Panc1 (cell line): Measurements from ENCODE around the gene SEC22A. TPM values are rescaled to one million over a fixed set of nuclear protein-coding genes. Genes with fewer than 3 reads are reported as not detected.

Experiments used
- ATAC-seq: fragments of 200-7000 bp; cut with Tn5 transposase; 2 replicates; pipeline ENCODE4 v1.9.1; 2020; ENCODE audit warnings: mild to moderate bottlenecking, moderate library complexity
- BruUV-seq: library from RNA; stranded (reverse); fragments of 400-500 nt; replicated peaks from 2 replicates; lab custom pipeline; 2021; lab: Mats Ljungman, UMichigan
- CTCF ChIA-PET: fragments of 300-600 bp; sonication (Branson Sonifier 250); formaldehyde crosslinking; loops from one replicate; lab custom pipeline; 2022; ENCODE audit warnings: antibody characterized with exemption; lab: Charles Lee
- POLR2A ChIA-PET: fragments of 300-600 bp; sonication (Branson Sonifier 250); formaldehyde crosslinking; loops from one replicate; lab custom pipeline; 2022; ENCODE audit warnings: antibody characterized with exemption; lab: Charles Lee
- DNase-seq: peaks from one replicate; pipeline ENCODE4 v3.0.0-alpha.2; 2010; ENCODE audit warnings: low read depth, low spot score
- H3K27ac ChIP-seq: 2 replicates; pipeline ENCODE4 v1.5.1; 2011; ENCODE audit warnings: mild to moderate bottlenecking, low read length, inconsistent platforms
- H3K27me3 ChIP-seq: fragments of 200-500 bp; sonication (Bioruptor generic); 2 replicates; pipeline ENCODE4 v1.6.0; 2014; ENCODE audit warnings: low read length, inconsistent platforms; ENCODE audit not compliant: control insufficient read depth, insufficient read depth
- H3K36me3 ChIP-seq: fragments of 200-500 bp; sonication (Bioruptor generic); 2 replicates; pipeline ENCODE4 v1.5.1; 2014; ENCODE audit warnings: inconsistent platforms, mild to moderate bottlenecking, low read length, moderate library complexity; ENCODE audit not compliant: control insufficient read depth, insufficient read depth
- H3K4me1 ChIP-seq: 2 replicates; pipeline ENCODE4 v1.5.1; 2011; ENCODE audit warnings: inconsistent platforms, mild to moderate bottlenecking, low read length, moderate library complexity; ENCODE audit not compliant: control insufficient read depth, insufficient read depth
- H3K4me3 ChIP-seq, 2 experiments: 2 replicates each; pipeline ENCODE4 v1.5.1; 2011 to 2012; ENCODE audit warnings: low read depth in 2 of 2, low read length in 2 of 2, mild to moderate bottlenecking in 2 of 2, inconsistent platforms in 1 of 2, moderate library complexity in 1 of 2
- H3K9me3 ChIP-seq: fragments of 200-500 bp; sonication (Bioruptor generic); 2 replicates; pipeline ENCODE4 v1.5.1; 2014; ENCODE audit warnings: low read depth, mild to moderate bottlenecking, inconsistent platforms, low read length, moderate library complexity; ENCODE audit not compliant: control insufficient read depth, insufficient read depth
- CTCF ChIP-seq: fragments of 450-650 bp; IDR thresholded peaks from 2 replicates; pipeline ENCODE4 v1.5.1; 2017; ENCODE audit warnings: mild to moderate bottlenecking
- POLR2AphosphoS5 ChIP-seq: IDR thresholded peaks from 2 replicates; pipeline ENCODE4 v1.6.1; 2012; ENCODE audit warnings: mild to moderate bottlenecking, low read depth, low read length, moderate library complexity
- SIN3A ChIP-seq: IDR thresholded peaks from 2 replicates; pipeline ENCODE4 v1.6.1; 2012; ENCODE audit warnings: low read depth, mild to moderate bottlenecking, low read length, moderate library complexity, borderline replicate concordance; ENCODE audit not compliant: insufficient read depth
- TCF7L2 ChIP-seq: IDR thresholded peaks from 2 replicates; pipeline ENCODE4 v1.6.1; 2011; ENCODE audit warnings: mild to moderate bottlenecking, low read depth, low read length, inconsistent platforms
- in situ Hi-C: cut with HindIII; loops from 2 replicates; pipeline ENCODE4 v1.10.0; 2016; ENCODE audit warnings: low sequenced_read_pairs, low pct_unique_long_range_greater_than_20kb
- intact Hi-C: fragments of 100-400 bp; cut with micrococcal nuclease; formaldehyde crosslinking; loops from one replicate; pipeline ENCODE4 v1.10.0; 2022; ENCODE audit not compliant: unreplicated experiment
- total RNA-seq: library from RNA; stranded (reverse); gene quantifications from one replicate; pipeline ENCODE4 v1.2.1, GENCODE V29; 2021; ENCODE audit not compliant: unreplicated experiment
- TF ChIP-seq, protein P1 (sequence below), 2 experiments: IDR thresholded peaks; 2 replicates each; pipeline ENCODE4 v1.6.1; 2011 to 2012; ENCODE audit warnings: low read depth in 2 of 2, control low read depth in 1 of 2, low read length in 1 of 2, mild to moderate bottlenecking in 1 of 2, moderate library complexity in 1 of 2; ENCODE audit not compliant: insufficient read depth in 1 of 2

Gene SEC22A
- total RNA-seq, 1 experiment from 2014 or later = 22.7 TPM

DNA sequence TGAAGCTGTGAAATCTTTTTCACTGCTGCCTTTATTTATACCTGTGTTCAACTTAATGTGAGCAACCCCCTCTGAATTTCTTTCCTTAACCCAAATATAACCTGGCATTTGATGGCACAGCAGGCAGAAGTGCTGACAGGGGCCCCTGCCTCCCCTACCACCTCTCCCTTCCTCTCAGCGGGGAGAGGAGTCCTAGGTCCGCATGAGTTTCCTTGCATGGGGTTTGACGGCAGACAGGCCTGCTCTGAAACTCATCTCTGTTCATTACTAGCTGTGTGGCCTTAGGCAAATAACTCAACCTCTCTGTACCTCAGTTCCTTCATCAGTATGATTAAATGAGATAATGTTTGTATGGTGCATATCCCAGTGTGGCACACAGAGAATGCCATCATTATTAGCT, 79.7 kb downstream of the SEC22A start:
- Histone ChIP-seq H3K4me1 (no peaks in the 10 kb centered on the region), H3K27me3 (no peaks in the 10 kb centered on the region), H3K4me3 (no peak overlapping the region), H3K36me3 (no peaks in the 10 kb centered on the region), H3K27ac (no peak overlapping the region), H3K9me3 (no peaks in the 10 kb centered on the region)
- intact Hi-C loops = no loop called here
- DNase-seq (no peak), ATAC-seq (no peak)
- in situ Hi-C loops = no loop called here
- no peak for TF ChIP-seq SIN3A
- TF ChIP-seq, protein P1, sequence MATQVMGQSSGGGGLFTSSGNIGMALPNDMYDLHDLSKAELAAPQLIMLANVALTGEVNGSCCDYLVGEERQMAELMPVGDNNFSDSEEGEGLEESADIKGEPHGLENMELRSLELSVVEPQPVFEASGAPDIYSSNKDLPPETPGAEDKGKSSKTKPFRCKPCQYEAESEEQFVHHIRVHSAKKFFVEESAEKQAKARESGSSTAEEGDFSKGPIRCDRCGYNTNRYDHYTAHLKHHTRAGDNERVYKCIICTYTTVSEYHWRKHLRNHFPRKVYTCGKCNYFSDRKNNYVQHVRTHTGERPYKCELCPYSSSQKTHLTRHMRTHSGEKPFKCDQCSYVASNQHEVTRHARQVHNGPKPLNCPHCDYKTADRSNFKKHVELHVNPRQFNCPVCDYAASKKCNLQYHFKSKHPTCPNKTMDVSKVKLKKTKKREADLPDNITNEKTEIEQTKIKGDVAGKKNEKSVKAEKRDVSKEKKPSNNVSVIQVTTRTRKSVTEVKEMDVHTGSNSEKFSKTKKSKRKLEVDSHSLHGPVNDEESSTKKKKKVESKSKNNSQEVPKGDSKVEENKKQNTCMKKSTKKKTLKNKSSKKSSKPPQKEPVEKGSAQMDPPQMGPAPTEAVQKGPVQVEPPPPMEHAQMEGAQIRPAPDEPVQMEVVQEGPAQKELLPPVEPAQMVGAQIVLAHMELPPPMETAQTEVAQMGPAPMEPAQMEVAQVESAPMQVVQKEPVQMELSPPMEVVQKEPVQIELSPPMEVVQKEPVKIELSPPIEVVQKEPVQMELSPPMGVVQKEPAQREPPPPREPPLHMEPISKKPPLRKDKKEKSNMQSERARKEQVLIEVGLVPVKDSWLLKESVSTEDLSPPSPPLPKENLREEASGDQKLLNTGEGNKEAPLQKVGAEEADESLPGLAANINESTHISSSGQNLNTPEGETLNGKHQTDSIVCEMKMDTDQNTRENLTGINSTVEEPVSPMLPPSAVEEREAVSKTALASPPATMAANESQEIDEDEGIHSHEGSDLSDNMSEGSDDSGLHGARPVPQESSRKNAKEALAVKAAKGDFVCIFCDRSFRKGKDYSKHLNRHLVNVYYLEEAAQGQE (IDR thresholded peaks at IDR 0.05; ENCODE audit: insufficient read depth in 1 of 2, low read depth in 2 of 2, low read length in 1 of 2) = no peak
- no peak for TF ChIP-seq POLR2AphosphoS5
- no peak for TF ChIP-seq TCF7L2
- CTCF ChIA-PET = no interaction called here
- POLR2A ChIA-PET = no interaction called here
- no TSS peak for BruUV-seq

DNA sequence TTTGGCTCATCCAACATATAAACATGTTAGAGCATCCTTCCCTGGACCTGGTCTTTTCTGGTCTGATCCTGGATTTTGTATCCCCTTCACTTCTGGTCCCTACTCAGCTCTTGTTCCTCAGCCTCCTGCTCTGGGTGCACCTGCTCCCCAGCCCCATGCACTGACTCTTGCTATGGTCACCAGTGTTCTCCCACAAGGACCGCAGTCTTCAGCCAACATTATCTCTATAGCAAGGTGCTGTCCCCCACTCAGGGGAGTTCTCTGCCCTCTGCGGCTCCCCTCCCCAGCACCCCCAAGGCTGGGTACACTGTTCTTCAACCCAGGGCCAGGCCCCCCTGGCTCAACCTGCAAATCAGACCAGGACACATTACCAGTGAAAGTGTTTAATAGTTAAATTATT, 80.2 kb downstream of the SEC22A start:
- H3K27me3 ChIP-seq = no peaks in the 10 kb centered on the region
- POLR2A ChIA-PET = no interaction called here
- no peak overlapping the region for H3K27ac ChIP-seq
- no peak for ATAC-seq
- H3K9me3 ChIP-seq = no peaks in the 10 kb centered on the region
- CTCF ChIA-PET = no interaction called here
- intact Hi-C loops (no loop called here), in situ Hi-C loops (no loop called here)
- no peak for DNase-seq
- TF ChIP-seq, protein P1 (IDR thresholded peaks at IDR 0.05; ENCODE audit: insufficient read depth in 1 of 2, low read depth in 2 of 2, low read length in 1 of 2) = no peak
- TF ChIP-seq TCF7L2 (no peak), SIN3A (no peak)
- no peak overlapping the region for H3K4me3 ChIP-seq
- no TSS peak for BruUV-seq
- H3K36me3 ChIP-seq = no peaks in the 10 kb centered on the region
- no peaks in the 10 kb centered on the region for H3K4me1 ChIP-seq

GRCh38 chr3:123282461-123282860, 80.7 kb downstream of the SEC22A start:
- ChIA-PET CTCF (no interaction called here), POLR2A (no interaction called here)
- in situ Hi-C loops = no loop called here
- BruUV-seq = no TSS peak
- H3K36me3 ChIP-seq = no peaks in the 10 kb centered on the region
- TF ChIP-seq SIN3A (no peak), CTCF (no peak), POLR2AphosphoS5 (no peak), TCF7L2 (no peak)
- TF ChIP-seq, protein P1 (IDR thresholded peaks at IDR 0.05; ENCODE audit: insufficient read depth in 1 of 2, low read depth in 2 of 2, low read length in 1 of 2) = no peak
- ATAC-seq = no peak
- DNase-seq = no peak
- no peak overlapping the region for H3K4me3 ChIP-seq
- H3K9me3 ChIP-seq = no peaks in the 10 kb centered on the region
- no peaks in the 10 kb centered on the region for H3K27me3 ChIP-seq
- H3K4me1 ChIP-seq = no peaks in the 10 kb centered on the region
- intact Hi-C loops = no loop called here
- no peak overlapping the region for H3K27ac ChIP-seq
